HEK293 (cell line): ENCODE measurements around the gene AKR1B15.

Experiments used
- BCL11B ChIP-seq: fragments of 450-650 bp; formaldehyde crosslinking; IDR thresholded peaks from 2 replicates; pipeline ENCODE4 v1.5.1; 2016; ENCODE audit warnings: low read depth, missing biosample characterization, missing genetic modification characterization
- CTCF ChIP-seq: fragments of 450-650 bp; formaldehyde crosslinking; IDR thresholded peaks from 2 replicates; pipeline ENCODE4 v1.5.1; 2016; ENCODE audit warnings: missing biosample characterization, missing genetic modification characterization
- PRDM1 ChIP-seq: fragments of 450-650 bp; formaldehyde crosslinking; IDR thresholded peaks from 2 replicates; pipeline ENCODE4; 2016; ENCODE audit warnings: missing biosample characterization, missing genetic modification characterization
- ZNF529 ChIP-seq: fragments of 450-650 bp; formaldehyde crosslinking; IDR thresholded peaks from 2 replicates; pipeline ENCODE4 v1.5.1; 2017; ENCODE audit warnings: missing genetic modification characterization, missing biosample characterization; ENCODE audit not compliant: insufficient replicate concordance
- TF ChIP-seq, protein P1 (sequence below): fragments of 450-650 bp; formaldehyde crosslinking; IDR thresholded peaks from 2 replicates; pipeline ENCODE4 v1.5.1; 2016; ENCODE audit warnings: missing biosample characterization, missing genetic modification characterization
- TF ChIP-seq, protein P2 (sequence below): fragments of 450-650 bp; formaldehyde crosslinking; IDR thresholded peaks from 2 replicates; pipeline ENCODE4 v1.5.1; 2017; ENCODE audit warnings: missing biosample characterization, missing genetic modification characterization

DNA sequence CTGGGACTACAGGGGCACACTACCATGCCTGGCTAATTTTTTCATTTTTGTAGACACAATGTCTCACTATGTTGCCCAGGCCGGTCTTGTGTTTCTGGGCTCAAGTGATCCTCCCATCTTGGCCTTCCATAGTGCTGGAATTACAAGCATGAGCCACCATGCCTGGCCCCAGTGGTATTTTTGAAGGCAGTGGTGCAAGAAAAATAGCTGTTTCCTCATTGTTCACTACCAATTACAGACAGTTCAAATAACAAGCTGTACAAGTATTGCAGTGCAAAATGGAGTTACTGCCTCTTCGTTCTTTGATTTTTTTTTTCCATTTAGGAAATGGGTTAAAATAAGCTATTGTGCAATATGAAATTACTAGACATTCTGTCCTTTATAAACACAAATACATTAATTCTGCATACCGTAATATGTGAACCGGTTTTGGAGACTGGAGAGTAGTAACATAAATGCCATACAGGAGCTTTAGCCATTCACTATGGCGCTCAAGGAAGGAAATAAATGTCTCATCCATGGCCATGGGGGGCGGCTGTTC, 62.8 kb downstream of the AKR1B15 start:
- TF ChIP-seq CTCF (tag by site-specific recombination) (no peak), ZNF529 (tag by site-specific recombination) (no peak), PRDM1 (tag by site-specific recombination) (no peak), BCL11B (tag by site-specific recombination) (no peak)
- TF ChIP-seq, protein P1, sequence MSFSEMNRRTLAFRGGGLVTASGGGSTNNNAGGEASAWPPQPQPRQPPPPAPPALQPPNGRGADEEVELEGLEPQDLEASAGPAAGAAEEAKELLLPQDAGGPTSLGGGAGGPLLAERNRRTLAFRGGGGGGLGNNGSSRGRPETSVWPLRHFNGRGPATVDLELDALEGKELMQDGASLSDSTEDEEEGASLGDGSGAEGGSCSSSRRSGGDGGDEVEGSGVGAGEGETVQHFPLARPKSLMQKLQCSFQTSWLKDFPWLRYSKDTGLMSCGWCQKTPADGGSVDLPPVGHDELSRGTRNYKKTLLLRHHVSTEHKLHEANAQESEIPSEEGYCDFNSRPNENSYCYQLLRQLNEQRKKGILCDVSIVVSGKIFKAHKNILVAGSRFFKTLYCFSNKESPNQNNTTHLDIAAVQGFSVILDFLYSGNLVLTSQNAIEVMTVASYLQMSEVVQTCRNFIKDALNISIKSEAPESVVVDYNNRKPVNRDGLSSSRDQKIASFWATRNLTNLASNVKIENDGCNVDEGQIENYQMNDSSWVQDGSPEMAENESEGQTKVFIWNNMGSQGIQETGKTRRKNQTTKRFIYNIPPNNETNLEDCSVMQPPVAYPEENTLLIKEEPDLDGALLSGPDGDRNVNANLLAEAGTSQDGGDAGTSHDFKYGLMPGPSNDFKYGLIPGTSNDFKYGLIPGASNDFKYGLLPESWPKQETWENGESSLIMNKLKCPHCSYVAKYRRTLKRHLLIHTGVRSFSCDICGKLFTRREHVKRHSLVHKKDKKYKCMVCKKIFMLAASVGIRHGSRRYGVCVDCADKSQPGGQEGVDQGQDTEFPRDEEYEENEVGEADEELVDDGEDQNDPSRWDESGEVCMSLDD (tag by site-specific recombination), result no peak
- TF ChIP-seq, protein P2, sequence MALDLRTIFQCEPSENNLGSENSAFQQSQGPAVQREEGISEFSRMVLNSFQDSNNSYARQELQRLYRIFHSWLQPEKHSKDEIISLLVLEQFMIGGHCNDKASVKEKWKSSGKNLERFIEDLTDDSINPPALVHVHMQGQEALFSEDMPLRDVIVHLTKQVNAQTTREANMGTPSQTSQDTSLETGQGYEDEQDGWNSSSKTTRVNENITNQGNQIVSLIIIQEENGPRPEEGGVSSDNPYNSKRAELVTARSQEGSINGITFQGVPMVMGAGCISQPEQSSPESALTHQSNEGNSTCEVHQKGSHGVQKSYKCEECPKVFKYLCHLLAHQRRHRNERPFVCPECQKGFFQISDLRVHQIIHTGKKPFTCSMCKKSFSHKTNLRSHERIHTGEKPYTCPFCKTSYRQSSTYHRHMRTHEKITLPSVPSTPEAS, result no peak
